Stimulated activated CD4-positive, alpha-beta T cell treated with anti-CD3 and anti-CD28 coated beads, Interleukin-1b, Interleukin-23, amount 100 ng/mL, for 4 hours (primary cell): Measurements from ENCODE around the gene EN1.

Source experiments
- DNase-seq, 2 donors: peaks; one replicate each; pipeline ENCODE4 v3.0.0-alpha.2; 2020; ENCODE audit warnings: low read depth in 2 of 2

Gene EN1

DNA sequence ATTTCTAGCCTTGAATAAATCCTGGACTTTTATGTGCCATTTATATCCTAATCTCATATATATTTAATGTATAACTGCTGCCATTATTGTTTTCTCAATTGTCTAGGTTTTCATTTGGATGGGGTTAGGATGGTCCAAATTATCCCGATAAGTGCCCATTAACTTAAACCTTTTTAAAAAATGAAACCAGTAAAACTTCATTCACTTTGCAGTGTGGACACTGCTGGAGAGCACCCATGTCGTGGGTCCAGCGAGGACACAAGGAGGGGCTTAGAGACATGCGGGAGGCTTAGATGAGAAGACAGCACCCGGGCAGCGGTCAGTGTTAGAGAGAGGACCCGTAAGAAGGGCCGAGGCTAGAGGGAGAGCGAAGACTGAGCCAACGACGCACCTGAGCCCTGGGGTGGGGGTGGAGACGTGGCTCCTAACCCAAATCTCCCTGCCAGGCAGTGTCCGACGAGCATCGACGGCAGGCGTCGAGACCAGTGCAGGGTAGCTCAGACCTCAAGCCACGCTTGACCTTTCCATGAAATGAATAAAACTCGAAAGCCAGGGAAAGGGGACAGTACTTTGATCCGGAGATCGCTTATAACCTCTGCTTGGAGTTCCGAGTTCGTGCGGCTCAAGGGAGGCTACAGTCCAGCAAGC is 9.0 kb upstream of the EN1 start:
- DNase-seq, result no peak

DNA sequence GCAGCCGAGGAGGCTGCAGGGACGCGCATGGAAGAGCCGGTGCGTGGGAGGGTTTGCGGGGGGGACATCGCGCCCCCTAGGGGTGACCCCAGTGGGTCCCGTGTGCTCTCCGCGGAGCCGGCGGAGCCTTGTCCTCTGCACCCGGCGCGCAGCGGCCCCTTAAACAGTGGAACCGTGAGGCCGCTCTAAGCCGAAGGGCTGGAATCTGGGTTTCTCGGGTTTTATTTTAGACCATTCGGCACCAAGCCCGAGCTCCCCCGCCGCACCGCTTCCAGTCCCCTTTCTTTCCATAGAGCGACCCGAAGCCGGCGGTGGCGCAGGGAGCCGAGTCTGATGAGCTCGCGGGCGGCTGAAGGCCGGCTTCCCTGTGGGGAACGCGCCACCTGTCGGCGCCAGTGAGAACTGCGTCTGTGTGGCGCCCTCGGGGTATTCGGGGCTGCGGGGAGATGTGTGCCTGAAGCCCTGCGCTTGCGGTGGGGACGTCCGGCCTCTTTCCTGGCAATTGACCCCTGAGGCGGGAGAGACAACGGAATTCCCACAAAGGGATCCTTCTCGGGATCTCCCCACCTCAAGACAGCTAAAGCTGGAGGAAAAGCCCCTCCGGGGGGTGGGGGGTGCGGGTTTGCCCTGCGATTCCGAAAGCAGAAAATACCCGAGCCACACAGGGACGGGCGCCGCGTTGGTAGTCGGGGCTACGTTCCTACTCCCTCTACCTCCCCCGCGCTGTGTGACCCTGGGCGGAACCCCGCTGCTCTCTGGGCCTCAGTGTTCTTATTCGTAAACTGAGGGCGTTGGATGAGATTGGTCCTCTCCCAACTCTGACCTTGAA is 8.2 kb upstream of the EN1 start:
- peak; percentile 76 to 80 for DNase-seq

DNA sequence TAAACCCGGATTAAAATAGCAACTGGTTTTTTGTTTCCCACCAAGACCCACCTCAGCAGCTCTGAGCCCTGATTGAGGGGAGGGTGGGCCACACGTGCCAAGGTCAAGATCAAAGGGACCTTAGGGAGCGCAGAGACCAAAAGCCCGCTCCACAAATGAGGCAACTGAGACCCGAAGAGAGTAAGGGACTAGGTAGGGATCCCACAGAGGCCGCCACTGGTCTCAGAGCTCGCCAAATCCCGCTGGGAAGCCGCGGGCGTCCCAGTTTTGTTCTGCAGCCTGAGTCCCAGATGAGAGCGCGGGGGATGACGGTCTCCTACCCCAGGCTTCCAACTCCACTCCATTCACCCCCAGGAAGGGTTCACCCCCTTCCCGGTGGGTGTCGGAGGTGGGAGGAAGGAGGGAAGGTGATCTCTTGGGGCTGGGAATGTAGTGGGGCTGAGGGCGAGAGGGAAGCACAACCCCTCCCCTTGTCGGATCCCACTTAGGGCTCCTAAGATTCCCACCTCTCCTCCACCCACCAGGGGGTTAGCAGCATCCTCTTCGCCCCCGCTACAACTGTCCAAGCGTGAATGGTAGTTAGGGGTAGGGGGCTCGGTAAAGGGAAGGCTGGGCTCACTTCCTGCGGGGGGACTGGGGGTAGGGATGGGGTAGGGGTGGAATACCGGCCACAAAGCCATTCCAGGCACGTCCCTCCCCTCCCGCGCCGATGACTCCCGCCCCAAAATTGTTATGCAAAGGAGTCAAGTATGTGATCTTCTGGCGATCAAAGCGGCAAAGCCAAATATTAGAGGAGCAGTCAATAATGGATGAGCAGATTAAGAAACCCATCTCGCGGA is 7.3 kb upstream of the EN1 start:
- DNase-seq, result no peak

DNA sequence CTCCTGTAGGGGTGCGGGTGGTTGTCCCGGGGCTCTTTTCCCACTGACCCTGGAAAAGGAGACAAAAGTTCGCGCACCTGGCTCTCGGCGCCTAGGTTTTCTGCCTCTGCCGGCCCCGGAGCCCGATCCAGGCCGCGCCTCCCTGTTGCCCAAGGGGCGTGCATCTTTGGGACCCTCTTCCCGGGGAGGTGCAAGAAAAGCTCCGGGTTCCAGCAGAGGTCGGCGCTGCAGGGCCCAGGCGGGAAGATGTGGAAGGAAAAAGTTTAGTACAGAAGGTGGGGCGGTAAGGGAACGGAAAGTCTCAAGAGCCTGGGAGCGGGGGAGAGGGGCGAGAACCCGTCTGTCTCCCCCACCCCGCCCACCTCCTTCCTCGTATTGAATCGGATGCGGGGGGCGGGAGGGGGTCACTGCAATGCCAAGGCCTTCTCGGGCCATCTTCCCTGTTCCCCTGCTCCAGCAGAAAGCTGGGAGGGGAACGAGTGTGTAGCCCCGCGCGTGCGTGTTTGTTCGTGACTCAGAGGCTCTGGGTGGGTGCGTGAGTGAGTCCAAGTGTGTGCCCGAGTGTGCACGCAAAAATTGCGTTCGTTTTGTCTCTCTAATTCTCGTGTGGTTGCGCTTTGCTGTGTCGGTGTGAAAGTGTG is 6.3 kb upstream of the EN1 start:
- no peak for DNase-seq

DNA sequence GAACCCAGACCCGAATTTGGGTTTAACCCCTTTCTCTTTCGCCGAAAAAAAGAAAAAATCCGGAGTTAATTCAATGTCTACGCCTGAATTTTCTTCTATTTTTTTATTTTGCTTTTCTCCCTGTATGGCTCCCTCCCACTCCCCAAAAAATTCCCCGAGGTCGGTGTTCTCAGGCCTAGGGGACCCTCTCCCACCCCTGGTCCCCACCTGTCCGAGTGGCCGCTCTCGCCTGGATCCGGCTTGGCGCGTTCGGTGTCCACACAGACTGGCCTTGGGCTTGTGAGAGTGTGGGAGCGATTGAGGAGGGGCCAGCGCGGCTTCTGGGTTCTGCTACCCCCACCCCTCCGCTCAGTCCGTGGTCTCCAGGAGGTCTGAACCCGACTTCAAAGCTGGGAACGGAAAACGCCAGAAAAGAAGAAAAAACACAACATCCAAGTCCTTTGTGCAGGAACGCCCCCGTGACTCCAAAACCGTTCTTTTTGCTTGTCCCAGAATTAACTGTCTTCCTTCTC is 5.7 kb upstream of the EN1 start:
- DNase-seq, result no peak

DNA sequence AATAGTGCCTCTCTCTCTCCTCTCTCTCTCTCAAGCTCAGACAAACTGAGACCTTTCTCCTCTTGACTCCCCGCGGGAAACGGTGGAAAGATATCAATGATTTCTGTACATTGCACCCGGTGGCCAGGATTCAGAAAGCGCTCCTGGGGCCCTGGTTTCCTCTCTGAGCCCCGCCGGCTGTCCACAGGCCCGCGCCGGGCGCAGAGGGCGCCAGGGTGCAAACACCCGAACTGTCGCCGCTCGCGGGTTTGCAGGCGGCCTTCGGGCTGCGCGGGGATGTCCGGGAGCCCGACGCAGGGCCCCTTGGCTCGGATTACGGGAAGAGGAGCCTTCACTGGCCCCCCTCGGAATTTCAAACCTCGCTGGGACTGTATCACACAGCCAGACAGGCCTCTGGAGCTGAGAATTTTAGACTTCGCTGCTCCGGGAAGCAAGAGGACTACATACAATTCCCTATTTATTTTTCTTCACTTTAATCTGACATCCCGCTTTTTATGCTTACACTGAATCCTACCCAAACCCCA is 5.2 kb upstream of the EN1 start:
- no peak for DNase-seq

DNA sequence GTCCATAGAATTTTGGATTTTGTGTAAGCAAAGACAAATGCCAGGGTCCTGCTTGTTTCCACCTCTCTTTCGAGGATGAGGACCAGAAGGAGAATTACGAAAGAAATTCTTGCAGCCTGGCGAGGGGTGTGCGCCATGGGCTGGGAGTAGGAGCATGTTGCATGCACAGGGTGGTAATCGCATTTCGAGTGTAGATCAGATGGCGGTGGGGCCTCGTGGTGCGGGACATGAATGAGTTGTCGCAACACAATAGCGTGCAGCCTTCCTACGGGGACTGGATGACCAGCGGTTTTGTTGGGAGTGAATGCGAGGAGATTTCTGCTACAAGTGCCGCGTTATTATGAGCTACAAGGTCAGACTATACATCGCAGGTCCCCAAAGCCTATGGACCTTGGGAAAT is 4.2 kb upstream of the EN1 start:
- DNase-seq, result no peak

DNA sequence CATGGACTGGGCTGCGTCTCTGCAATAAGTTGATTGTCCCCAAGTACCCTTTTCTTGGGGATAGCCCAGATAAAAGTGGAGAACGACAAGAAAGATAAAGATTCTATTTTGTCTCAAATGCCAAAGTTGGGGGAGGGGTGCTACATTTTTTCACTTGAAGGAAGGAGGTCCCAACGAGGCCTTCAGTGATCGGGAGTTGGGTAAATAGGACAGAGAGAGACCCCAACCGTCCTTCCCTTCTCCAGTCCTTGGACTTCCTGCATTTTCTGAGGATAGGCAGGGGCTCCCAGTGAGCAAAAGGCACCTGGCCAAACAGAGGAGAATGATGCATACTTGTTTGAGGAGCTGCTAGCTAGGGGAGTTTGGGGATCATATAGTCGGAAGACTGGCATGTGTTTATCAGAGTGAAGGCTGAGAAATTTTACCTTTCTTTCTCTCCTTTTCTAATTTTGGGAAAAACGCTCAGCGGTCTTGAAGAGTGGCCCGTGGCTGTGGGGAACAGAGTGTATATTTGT is 3.5 kb upstream of the EN1 start:
- no peak for DNase-seq

DNA sequence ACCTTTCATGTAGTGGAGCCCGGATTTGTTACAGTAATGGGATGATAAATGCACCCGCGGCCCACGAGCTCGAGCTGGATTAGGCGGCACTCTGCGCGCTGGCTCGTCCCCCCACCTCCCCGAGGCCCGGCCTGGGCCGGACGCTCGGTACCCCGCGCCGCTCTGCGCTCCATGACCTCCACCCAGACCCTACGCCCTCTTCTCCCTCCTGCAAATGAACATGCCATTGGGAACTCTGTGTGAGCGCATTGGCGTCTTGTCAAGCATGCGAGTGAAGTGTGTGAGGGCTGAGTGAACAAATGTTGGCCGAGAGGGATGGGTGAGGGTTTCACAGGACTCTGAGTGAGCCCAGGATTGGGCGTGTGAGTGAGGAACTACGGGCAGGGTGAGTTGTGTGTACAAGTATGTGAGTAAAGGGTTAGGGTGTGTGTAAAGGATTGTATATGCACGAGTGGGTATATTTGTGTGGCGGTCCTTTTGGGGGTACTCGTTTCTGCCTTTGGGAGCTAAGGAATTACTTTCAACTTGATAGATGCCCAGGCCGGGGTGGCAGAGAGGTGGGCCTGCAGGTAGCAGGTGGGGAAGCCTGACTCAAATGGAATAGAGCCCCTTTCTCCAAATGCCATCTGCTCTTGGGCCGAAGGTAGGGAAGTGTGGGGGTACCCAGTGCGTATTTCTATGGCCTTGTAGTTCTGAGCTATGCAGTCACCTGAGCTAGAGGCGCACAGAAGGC is 2.9 kb upstream of the EN1 start:
- no peak for DNase-seq

DNA sequence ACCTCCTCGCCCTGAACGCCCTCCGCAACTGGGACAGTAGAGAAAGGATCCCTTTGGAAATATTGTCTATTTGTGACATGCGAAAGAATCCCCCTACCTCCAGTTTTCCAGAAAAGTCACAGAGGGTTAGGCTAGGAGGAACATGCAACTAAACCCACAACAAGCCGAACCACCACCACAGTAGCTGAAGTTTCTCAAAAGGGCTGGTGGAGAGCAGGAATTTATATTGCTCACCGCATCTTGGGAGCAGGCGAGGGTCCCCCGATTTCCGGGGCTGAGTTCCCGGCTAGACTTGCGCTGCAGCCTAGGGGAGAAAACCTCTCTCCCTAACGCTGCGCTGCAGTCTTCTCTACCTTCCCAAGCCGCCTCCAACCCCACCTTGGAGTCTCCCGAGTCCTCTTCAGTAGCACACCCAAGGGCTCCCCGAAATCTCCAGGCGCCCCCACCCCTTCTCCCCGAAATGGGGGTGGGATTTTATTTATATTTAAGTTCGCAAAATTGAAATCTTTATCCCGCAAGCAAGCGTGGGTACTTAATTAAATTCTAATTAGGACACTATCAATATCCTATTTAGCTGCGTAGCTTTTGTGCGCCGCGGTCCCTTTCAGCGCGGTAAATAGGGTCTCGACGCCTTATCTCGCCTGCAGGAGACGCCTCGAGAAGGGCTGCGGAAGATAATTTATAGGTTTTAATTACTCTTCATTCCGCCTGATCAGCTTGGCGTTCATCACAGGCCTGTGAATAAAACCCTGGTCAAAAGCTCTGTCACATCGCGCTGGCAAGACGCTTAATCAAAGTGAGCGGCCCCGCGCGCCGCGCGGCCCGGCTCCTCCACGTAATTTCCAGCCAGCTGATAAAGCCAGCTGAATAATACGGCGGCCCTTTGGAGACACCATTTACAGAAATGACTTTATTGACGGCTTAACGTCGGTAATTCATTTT is 2.0 kb upstream of the EN1 start:
- DNase-seq, result no peak

DNA sequence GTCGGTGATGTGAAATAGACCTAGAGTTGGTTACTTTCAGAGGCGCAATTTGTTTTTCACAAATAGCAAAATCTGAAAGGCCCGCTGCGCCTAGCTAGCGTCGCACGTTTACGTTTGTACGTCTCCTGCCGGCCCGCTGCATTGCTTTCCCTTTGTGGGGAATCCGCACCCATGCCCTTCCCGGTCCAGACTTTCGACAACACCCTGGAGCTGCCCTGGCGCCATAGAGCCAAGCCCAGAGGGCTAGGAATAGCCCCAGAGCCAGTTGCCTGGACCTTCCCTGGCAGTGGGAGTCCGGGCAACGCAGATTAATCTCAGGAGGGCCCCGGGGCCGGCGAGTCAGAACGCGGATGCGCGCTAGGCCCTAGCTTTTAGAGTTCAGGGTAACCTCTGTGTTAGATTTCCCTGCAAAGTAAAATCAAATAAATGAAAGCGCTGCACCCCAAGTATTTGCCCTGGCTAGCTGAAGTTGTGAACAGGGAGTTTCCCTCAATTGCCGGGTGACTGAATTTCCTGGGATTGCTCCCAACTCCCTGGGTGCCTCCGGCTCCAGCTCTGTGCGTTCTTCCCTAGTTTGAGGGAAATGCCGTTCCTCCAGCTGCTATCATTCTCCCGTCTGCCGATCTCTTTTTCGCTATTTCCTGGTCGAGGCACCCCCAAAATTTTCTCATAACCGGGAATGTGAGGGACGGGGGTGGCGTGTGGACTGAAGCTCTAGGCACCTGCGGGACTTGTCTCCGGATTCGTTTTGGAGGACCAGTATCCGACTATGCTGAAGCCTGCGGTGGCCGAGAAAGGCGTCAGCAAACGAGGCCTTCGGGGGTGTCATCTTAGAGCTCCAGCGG is 1.2 kb upstream of the EN1 start:
- DNase-seq, result no peak

DNA sequence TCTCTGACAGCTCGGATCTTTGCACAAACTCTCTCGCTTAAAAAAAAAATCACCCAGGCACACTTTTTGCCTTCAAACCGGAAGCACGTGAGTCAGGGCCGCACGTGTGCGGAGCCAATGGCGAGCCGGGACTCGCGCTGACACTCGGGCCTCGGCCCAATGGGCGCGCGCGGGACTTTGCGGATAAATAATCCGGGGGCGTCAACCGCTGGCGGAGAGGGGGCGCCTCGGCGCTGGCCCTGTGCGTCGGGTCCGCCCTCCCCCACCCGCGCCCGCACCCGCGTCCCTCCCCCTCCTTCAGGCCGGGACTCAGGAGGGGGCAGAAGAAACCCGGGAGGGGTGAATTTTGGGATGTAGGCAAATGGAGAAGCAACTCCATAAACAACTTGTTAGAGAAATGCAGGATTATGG is 319 bp upstream of the EN1 start:
- DNase-seq, result no peak

DNA sequence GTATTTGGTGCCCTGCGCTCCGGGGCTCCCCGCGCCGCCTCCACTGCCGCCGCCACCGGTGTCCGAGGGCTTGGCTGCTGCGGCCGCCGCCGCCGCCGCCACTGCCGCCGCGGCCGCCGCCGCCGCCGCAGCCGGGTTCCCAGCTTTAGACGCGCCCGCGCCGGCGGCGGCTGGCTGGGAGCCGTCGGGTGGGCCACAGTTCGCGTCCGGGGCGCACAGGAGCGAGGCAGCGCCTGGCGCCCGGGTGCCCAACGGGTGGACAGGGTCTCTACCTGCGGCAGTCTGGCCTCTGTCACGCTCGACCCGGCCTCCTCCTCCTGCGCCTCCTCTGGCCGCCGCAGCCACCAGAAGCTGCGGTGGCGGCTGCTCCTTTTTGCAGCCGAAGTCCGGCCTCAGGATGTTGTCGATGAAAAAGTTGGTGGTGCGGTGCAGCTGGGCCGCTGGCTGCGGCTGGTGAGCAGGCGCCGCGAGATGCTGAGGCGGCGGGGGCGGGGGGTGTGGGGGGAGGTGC is 951 bp downstream of the EN1 start:
- no peak for DNase-seq

DNA sequence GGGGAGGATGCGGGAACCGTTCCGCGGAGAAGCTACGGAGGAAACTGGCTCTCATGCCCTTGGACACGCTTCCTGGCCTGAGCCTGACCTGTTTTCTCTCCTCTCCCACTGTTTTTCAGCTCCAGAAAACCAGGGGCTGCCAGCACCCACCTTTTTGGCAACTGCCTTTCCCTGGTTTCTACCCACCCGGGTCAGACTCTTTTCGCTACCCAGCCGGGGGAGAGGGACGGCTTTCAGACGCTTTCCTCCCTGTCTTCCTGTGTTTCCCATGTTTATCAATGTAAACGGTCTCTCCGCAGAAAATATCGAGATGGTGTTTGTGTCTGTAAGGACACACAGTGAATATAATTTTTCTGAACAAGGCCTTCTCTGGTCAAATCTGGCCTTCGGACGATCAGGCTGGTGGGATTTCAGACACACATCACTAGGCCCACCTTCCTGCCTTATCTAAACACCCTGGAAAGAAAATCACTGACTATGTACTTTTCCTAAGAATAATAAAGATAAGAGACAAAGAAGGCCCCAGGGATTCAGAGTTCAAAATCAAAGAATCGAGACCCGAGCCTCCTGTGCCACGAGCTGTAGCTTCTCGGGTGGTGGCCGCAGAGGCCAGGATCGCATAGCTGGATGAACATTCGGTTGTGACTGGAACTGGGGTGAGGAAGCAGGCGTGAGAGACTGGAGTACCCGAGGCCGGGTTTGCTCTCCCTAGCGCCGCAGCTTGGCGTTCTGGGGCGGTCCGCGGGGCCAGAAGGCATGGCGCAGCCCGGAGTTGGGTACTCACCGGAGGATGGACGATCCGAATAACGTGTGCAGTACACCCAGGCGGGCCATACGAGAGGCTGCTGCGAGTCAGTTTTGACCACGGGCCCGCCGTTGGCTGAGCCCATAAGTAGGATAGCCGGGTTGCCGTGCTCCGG is 1.7 kb downstream of the EN1 start:
- no peak for DNase-seq

DNA sequence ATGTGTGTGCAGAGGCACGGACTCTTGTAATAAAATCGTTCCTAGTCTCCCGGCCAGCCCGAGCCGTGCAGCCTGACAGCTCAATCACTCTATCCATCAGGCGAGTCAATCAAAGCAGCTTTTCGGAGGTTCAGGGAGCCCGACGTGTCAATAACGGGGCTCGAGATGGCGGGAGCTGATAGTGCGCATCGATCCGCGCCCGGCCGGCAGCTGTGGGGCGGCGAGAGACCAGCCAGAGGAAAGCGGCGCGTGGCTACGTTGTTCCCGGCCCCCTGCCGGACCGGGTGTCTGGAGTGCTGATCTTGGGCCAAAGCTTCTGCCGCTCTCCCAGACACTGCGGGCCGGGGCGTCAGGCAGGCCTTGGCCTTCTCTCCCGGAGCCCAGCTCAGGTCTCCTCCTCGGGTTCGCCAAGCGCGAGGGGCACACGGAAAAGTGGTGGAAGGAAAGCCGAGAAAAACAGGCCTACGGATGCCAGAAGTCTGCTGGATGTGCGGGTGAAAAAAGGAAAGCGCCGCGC is 2.4 kb downstream of the EN1 start:
- no peak for DNase-seq

DNA sequence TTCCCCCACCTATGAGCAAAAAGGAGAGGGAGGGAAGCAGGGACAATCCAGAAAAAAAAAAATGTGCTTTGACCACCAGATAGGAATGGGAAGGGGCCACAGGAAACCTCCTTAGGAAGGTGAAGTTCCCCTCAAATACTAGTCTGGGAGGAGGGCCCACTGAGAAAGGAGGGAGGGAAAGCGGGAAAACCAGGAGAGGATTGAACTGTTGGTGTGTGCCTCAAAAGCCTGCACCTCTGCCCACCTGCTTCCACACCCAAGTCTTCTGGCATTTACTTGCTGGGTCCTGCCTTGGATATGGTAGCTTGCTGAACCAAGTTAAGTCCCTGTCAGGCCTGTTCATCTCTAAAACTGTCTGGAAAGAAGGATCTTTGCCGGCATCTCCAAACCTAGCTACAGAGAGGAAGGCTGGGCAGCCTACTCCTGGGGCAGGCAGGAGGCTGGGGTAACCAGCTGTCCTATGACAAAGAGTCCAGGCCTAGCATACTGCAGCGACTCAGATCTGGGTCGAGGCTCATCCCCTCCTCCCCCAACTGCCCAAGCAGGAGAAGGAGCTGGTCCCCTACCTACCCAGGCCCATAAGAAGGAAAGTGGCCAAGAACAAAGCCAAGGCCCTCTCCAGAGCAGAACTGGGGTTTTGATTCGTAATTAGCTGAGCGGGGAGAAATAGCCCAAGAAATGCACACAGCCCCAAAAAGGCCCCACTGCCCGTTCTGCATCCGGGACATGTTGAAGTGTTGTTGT is 3.0 kb downstream of the EN1 start:
- no peak for DNase-seq
